ENCODE data around the gene AK5.

The AK5 gene

DNA sequence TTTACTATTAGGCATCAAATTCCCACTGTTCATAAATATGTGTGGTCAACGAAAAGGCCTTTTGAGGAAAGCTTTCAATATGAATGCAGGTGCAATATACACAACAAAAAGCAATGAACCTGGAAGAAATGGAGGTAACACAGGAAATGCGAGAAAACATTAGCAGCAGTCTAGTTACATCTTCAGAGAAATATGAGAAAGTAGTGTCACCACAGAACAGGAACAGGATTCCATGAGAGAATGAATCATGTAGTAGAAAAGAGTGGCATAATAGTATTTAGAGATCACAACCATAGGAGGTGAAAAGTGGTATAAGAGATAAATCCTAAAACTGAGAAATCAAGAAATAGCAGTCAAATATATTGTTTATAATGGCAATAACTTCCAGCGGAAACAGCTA is 103.7 kb downstream of the AK5 start:
- Histone ChIP-seq H3K9me3 (ENCODE audit: low read length) (no peaks in the 10 kb centered on the region), H3K4me1 (ENCODE audit: insufficient read depth, low read length) (no peaks in the 10 kb centered on the region), H3K36me3 (ENCODE audit: insufficient read depth, low read length) (no peaks in the 10 kb centered on the region), H3K27ac (ENCODE audit: low read depth, low read length) (no peak overlapping the region), H3K9ac (ENCODE audit: low read length) (no peak overlapping the region), H3K4me3 (ENCODE audit: low read depth in 1 of 2, low read length in 2 of 2) (no peak overlapping the region), H3K27me3 (ENCODE audit: control insufficient read depth in 1 of 2, insufficient read depth in 2 of 2, low read length in 2 of 2) (no peaks in the 10 kb centered on the region)

DNA sequence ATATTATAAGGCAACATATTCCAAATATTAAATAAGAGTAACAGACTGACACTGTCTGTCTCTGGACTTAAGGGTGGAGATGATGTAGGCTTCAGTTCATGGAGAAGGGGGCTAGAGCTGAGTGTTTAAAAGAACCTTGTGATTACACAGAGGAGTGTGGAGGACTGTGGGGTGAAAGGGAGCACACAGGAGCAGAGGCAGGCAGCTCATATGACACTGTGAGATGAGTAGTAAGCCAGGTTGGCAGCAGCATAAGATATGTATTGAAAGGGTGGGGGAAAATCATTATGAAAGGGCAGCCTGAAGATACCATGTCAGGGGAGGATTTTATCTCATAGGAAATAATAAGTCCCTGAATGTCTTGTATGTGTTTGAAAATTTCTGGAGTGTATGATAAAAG is 104.5 kb downstream of the AK5 start:
- no peak overlapping the region for H3K4me3 ChIP-seq (ENCODE audit: low read depth in 1 of 2, low read length in 2 of 2)
- no peak overlapping the region for H3K9ac ChIP-seq (ENCODE audit: low read length)
- H3K4me1 ChIP-seq (ENCODE audit: insufficient read depth, low read length) = no peaks in the 10 kb centered on the region
- H3K27me3 ChIP-seq (ENCODE audit: control insufficient read depth in 1 of 2, insufficient read depth in 2 of 2, low read length in 2 of 2) = no peaks in the 10 kb centered on the region
- H3K9me3 ChIP-seq (ENCODE audit: low read length) = no peaks in the 10 kb centered on the region
- no peak overlapping the region for H3K27ac ChIP-seq (ENCODE audit: low read depth, low read length)
- H3K36me3 ChIP-seq (ENCODE audit: insufficient read depth, low read length) = no peaks in the 10 kb centered on the region

DNA sequence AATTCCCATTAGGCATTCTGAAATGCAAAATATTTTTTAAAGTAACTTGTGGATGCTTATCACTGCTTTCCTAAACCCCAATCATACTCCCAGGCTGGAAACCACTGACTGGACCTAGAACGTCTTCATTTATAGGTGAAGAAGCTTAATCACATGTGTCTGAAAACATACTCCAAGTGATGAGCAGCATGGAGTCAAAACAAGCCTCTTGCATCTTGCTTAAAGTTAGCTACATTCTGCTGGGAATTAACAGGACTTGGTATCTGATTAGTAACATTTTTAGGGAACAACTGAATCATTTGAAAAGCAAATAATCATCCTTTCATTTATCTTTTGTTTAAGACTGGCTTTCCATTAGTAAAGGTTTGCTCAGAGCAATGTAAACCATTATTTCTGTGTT is 105.7 kb downstream of the AK5 start:
- H3K36me3 ChIP-seq (ENCODE audit: insufficient read depth, low read length) = no peaks in the 10 kb centered on the region
- no peaks in the 10 kb centered on the region for H3K27me3 ChIP-seq (ENCODE audit: control insufficient read depth in 1 of 2, insufficient read depth in 2 of 2, low read length in 2 of 2)
- no peak overlapping the region for H3K4me3 ChIP-seq (ENCODE audit: low read depth in 1 of 2, low read length in 2 of 2)
- no peak overlapping the region for H3K9ac ChIP-seq (ENCODE audit: low read length)
- no peaks in the 10 kb centered on the region for H3K9me3 ChIP-seq (ENCODE audit: low read length)
- no peak overlapping the region for H3K27ac ChIP-seq (ENCODE audit: low read depth, low read length)
- H3K4me1 ChIP-seq (ENCODE audit: insufficient read depth, low read length) = no peaks in the 10 kb centered on the region

DNA sequence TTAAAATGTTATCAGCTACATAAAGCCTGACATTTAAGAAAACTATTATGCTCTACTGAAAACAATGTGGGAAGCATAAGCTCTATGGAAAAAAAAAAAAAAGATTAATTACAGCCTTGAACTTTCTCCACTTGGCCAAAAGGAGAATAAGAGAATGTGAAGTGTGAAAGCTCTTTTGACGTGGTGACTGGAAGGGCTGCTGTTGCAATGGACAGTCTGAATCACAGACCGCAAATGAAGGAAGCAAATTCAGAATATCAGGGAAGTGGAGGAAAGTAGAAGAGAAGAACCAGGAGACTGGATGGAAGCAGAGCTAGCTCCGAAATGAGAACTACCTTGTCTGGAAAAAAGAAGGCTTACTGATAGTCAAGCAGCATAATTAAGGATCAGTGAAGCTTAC is 106.8 kb downstream of the AK5 start:
- Histone ChIP-seq H3K9ac (ENCODE audit: low read length) (no peak overlapping the region), H3K4me3 (ENCODE audit: low read depth in 1 of 2, low read length in 2 of 2) (no peak overlapping the region), H3K27ac (ENCODE audit: low read depth, low read length) (no peak overlapping the region), H3K36me3 (ENCODE audit: insufficient read depth, low read length) (no peaks in the 10 kb centered on the region), H3K9me3 (ENCODE audit: low read length) (no peaks in the 10 kb centered on the region), H3K27me3 (ENCODE audit: control insufficient read depth in 1 of 2, insufficient read depth in 2 of 2, low read length in 2 of 2) (no peaks in the 10 kb centered on the region), H3K4me1 (ENCODE audit: insufficient read depth, low read length) (no peaks in the 10 kb centered on the region)

DNA sequence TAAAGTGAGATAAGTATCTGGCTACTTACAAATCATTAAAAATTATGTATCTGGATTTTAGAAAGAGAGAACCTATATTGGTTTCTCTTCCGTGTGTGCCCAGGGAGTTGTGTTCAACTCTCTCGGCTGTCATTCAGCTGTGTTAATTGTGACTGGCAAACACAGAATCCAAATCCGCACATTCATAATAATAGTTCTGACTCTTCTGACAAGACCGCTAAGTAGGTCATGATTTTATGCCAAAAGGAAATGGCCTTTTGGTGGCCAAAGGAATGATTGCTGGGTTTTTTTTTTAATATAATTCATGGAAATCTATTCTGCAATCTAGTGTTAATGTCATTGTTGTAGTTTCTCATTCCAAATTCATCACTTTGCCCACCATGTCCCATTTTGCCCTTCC is 110.7 kb downstream of the AK5 start:
- no peaks in the 10 kb centered on the region for H3K4me1 ChIP-seq (ENCODE audit: insufficient read depth, low read length)
- H3K9me3 ChIP-seq (ENCODE audit: low read length) = no peaks in the 10 kb centered on the region
- H3K27ac ChIP-seq (ENCODE audit: low read depth, low read length) = no peak overlapping the region
- no peak overlapping the region for H3K9ac ChIP-seq (ENCODE audit: low read length)
- H3K36me3 ChIP-seq (ENCODE audit: insufficient read depth, low read length) = no peaks in the 10 kb centered on the region
- no peaks in the 10 kb centered on the region for H3K27me3 ChIP-seq (ENCODE audit: control insufficient read depth in 1 of 2, insufficient read depth in 2 of 2, low read length in 2 of 2)
- H3K4me3 ChIP-seq (ENCODE audit: low read depth in 1 of 2, low read length in 2 of 2) = no peak overlapping the region

DNA sequence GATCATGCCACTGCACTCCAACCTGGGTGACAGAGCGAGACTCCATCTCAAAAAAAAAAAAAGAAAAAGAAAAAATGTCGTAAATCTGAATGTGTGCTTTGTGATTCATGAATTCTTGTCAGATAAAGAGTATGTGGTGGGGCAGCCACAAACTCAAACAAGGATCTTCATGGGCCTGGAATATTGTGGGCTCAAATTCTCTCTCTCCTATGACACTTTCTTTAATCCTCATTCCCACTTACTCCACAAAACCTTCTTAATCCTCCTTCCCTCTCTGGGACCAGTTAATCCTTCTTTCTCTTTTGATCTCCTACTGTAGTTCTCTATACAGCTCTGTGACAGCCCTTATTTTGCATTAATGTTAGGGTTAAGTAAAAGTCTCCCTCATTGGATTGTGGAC is 112.3 kb downstream of the AK5 start:
- no peaks in the 10 kb centered on the region for H3K9me3 ChIP-seq (ENCODE audit: low read length)
- no peaks in the 10 kb centered on the region for H3K27me3 ChIP-seq (ENCODE audit: control insufficient read depth in 1 of 2, insufficient read depth in 2 of 2, low read length in 2 of 2)
- H3K27ac ChIP-seq (ENCODE audit: low read depth, low read length) = no peak overlapping the region
- H3K4me3 ChIP-seq (ENCODE audit: low read depth in 1 of 2, low read length in 2 of 2) = no peak overlapping the region
- no peaks in the 10 kb centered on the region for H3K4me1 ChIP-seq (ENCODE audit: insufficient read depth, low read length)
- H3K36me3 ChIP-seq (ENCODE audit: insufficient read depth, low read length) = no peaks in the 10 kb centered on the region
- no peak overlapping the region for H3K9ac ChIP-seq (ENCODE audit: low read length)

DNA sequence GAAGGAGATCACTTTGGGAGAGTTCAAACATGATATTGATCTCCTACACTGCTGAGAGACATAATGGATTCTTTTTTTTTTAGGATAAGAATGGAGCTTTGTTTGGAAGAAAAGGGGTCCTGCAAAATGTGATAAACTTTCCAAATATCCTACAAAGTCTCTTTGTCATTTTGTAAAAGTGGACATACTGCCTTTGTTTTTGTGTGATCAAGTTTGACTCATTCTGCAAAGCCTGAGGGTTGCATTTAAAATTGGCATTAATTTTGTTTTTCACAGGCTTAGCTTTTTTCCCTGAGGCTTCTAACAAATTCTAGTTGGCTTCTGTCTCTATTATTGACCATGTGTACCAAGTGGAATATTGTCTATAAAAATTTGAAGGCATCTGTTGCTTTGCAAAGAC is 113.2 kb downstream of the AK5 start:
- Histone ChIP-seq H3K9me3 (ENCODE audit: low read length) (no peaks in the 10 kb centered on the region), H3K4me3 (ENCODE audit: low read depth in 1 of 2, low read length in 2 of 2) (no peak overlapping the region), H3K27ac (ENCODE audit: low read depth, low read length) (no peak overlapping the region), H3K27me3 (ENCODE audit: control insufficient read depth in 1 of 2, insufficient read depth in 2 of 2, low read length in 2 of 2) (no peaks in the 10 kb centered on the region), H3K4me1 (ENCODE audit: insufficient read depth, low read length) (no peaks in the 10 kb centered on the region), H3K36me3 (ENCODE audit: insufficient read depth, low read length) (no peaks in the 10 kb centered on the region), H3K9ac (ENCODE audit: low read length) (no peak overlapping the region)

DNA sequence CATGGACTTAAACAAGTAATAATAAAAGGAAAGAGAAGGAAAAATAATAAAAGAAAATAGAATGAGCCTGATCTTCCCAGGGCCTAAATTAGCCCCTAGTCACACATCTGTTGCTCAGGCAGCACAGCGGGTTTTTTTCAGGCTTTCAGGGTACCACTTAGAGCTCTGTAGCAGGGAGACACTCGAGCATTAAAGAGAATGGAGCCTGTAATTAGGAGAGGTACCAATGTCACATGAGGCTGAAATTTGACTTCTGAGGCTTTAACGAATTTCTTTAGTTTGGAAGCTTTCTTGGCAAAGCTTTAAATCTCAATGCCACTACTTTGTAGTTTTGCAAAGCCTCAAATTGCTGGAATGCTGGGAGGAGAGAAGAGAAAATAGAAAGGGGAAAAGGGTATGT is 116.3 kb downstream of the AK5 start:
- no peaks in the 10 kb centered on the region for H3K4me1 ChIP-seq (ENCODE audit: insufficient read depth, low read length)

DNA sequence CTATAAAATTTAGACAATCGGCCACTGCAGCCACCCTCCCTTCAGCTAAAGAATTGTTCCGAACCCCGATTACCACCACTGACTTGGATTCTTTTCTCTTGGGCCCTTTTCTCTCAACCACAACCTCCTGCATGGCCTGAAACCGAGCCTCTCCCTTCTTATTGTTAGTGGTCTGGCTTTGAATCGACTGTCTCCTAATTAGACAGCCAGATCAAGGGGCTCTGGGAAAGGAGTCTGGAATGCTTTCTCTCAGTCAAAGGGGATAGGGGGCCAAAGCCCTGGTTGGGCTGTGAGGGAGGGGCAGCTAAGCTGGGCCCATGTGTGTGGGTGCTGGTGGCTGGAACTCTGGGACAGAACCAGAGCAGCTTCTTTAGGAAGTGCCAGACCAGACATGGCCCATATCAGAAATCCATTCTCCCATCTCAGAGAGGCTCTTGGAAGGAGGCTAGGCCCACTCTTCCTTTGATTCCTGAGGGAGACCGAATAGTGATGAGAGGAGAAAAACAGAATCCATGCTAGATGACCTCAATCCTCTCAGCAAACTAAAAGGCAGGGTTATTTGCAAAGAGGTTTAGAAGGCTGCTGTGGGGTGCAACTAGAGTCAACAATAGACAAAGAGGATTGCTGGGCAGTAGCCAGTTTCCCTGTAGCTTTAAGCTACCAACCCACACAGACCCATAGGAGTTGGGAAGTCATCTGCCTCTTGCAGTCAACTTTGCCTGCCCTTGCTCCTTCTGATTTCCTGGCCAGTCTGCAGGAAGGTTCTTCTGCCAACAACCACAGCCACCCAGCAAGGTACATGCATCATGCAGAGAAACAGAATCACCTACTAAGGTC is 117.6 kb downstream of the AK5 start:
- H3K9ac ChIP-seq (ENCODE audit: low read length) = no peak overlapping the region
- no peak overlapping the region for H3K27ac ChIP-seq (ENCODE audit: low read depth, low read length)
- H3K27me3 ChIP-seq (ENCODE audit: control insufficient read depth in 1 of 2, insufficient read depth in 2 of 2, low read length in 2 of 2) = no peaks in the 10 kb centered on the region
- H3K4me1 ChIP-seq (ENCODE audit: insufficient read depth, low read length) = no peaks in the 10 kb centered on the region
- H3K4me3 ChIP-seq (ENCODE audit: low read depth in 1 of 2, low read length in 2 of 2) = no peak overlapping the region
- H3K36me3 ChIP-seq (ENCODE audit: insufficient read depth, low read length) = no peaks in the 10 kb centered on the region
- no peaks in the 10 kb centered on the region for H3K9me3 ChIP-seq (ENCODE audit: low read length)

More for the DNA sequence above, 116.3 kb downstream of the AK5 start:
- Histone ChIP-seq H3K27ac (ENCODE audit: low read depth, low read length) (no peak overlapping the region), H3K9ac (ENCODE audit: low read length) (no peak overlapping the region), H3K36me3 (ENCODE audit: insufficient read depth, low read length) (no peaks in the 10 kb centered on the region), H3K4me3 (ENCODE audit: low read depth in 1 of 2, low read length in 2 of 2) (no peak overlapping the region), H3K27me3 (ENCODE audit: control insufficient read depth in 1 of 2, insufficient read depth in 2 of 2, low read length in 2 of 2) (no peaks in the 10 kb centered on the region), H3K9me3 (ENCODE audit: low read length) (no peaks in the 10 kb centered on the region)

DNA sequence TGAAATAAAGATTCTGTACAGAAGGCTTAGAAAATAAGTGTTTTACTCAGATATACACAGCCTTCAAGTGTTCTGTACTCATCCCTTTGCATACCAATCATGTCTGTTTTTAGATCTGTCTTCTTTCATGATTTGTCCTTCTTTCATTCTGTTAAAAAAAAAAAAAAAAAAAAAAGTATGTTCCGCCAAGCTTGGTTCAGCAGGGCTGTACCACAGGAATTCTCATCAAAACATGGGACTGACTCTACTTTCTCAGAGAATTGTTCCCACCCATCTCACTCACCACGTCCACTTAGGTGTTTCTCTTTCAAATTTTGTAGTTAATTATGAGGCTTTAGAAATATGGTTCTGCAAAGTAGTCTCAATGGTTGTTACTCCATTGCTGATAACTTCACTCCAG is 119.0 kb downstream of the AK5 start:
- H3K9ac ChIP-seq (ENCODE audit: low read length) = no peak overlapping the region
- H3K9me3 ChIP-seq (ENCODE audit: low read length) = no peaks in the 10 kb centered on the region
- no peaks in the 10 kb centered on the region for H3K4me1 ChIP-seq (ENCODE audit: insufficient read depth, low read length)
- no peak overlapping the region for H3K27ac ChIP-seq (ENCODE audit: low read depth, low read length)
- no peak overlapping the region for H3K4me3 ChIP-seq (ENCODE audit: low read depth in 1 of 2, low read length in 2 of 2)
- H3K27me3 ChIP-seq (ENCODE audit: control insufficient read depth in 1 of 2, insufficient read depth in 2 of 2, low read length in 2 of 2) = no peaks in the 10 kb centered on the region
- H3K36me3 ChIP-seq (ENCODE audit: insufficient read depth, low read length) = no peaks in the 10 kb centered on the region

DNA sequence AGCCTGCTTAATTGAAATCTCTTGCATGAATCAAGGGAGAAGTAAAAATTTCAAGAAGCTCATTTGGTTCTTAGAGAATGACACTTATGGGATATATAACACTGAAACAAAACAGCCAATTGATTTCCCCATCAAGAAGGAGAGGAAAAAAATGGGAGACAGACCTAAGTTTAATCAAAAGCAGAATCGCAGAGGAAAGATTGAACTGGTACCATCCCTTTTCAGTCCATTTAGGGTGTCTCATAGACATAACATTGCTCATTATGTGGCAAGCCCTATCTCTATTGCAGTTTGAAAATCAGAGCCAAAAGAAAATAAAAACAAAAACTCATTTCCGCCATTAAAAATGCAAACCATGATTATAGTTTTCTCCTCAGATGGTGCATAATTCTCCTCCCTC is 119.6 kb downstream of the AK5 start:
- Histone ChIP-seq H3K4me1 (ENCODE audit: insufficient read depth, low read length) (no peaks in the 10 kb centered on the region), H3K9me3 (ENCODE audit: low read length) (no peaks in the 10 kb centered on the region), H3K36me3 (ENCODE audit: insufficient read depth, low read length) (no peaks in the 10 kb centered on the region), H3K9ac (ENCODE audit: low read length) (no peak overlapping the region), H3K4me3 (ENCODE audit: low read depth in 1 of 2, low read length in 2 of 2) (no peak overlapping the region), H3K27ac (ENCODE audit: low read depth, low read length) (no peak overlapping the region), H3K27me3 (ENCODE audit: control insufficient read depth in 1 of 2, insufficient read depth in 2 of 2, low read length in 2 of 2) (no peaks in the 10 kb centered on the region)

DNA sequence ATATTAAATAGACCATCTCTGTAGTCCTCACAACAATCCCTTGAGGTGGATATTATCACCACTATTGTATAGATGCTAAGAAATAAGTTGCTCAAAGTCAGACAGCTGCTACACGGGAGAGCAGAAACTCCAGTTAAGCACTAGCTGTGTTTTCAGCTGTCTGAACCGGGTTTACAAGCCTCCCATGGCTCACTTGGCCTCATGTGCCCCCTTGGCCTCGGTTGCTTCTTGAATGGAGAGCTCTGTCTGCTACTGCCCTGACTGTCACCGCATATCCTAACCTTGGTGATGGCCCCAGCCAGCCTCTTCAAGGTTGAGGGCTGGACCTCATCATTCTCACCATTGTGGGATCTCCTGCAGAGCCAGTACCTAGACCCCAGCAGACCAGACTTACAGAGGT is 123.4 kb downstream of the AK5 start:
- Histone ChIP-seq H3K4me1 (ENCODE audit: insufficient read depth, low read length) (no peaks in the 10 kb centered on the region), H3K9ac (ENCODE audit: low read length) (no peak overlapping the region), H3K27me3 (ENCODE audit: control insufficient read depth in 1 of 2, insufficient read depth in 2 of 2, low read length in 2 of 2) (no peaks in the 10 kb centered on the region), H3K4me3 (ENCODE audit: low read depth in 1 of 2, low read length in 2 of 2) (no peak overlapping the region), H3K9me3 (ENCODE audit: low read length) (no peaks in the 10 kb centered on the region), H3K36me3 (ENCODE audit: insufficient read depth, low read length) (no peaks in the 10 kb centered on the region), H3K27ac (ENCODE audit: low read depth, low read length) (no peak overlapping the region)

Measured in muscle layer of colon (tissue), 2 donors.